Lung microvascular endothelial cell (primary cell): ENCODE data around the gene KCNK3. TPM values are rescaled to one million over a fixed set of nuclear protein-coding genes. Genes with fewer than 3 reads are reported as not detected.
"Not testable (repeated sequence)": the region's sequence is repeated elsewhere in the genome, so short reads cannot be mapped to it uniquely, and the experiment has no call there.

Experiments used
- DNase-seq, 2 donors: peaks; one replicate each; pipeline versions ENCODE4 v3.0.0 to v3.0.0-alpha.2; 2010; ENCODE audit warnings: low read depth in 2 of 2
- total RNA-seq: library from RNA; depleted of rRNA; stranded (reverse); fragments of >200 nt; gene quantifications from 2 replicates; pipeline ENCODE4 v1.2.1, GENCODE V29; 2014

Gene KCNK3
- total RNA-seq, 1 donor from 2014 or later, result not detected

- DNase-seq, result no peak
Observed at GRCh38 chr2:26729311-26729710, 36.8 kb downstream of the KCNK3 start.

- DNase-seq, result no peak
Observed at GRCh38 chr2:26730549-26731344, 38.2 kb downstream of the KCNK3 start.

GRCh38 chr2:26731714-26732113 is 39.2 kb downstream of the KCNK3 start:
- DNase-seq, result no peak

GRCh38 chr2:26732446-26732845 is 39.9 kb downstream of the KCNK3 start:
- DNase-seq, result no peak

GRCh38 chr2:26733413-26733812 is 40.9 kb downstream of the KCNK3 start:
- DNase-seq, result no peak

- DNase-seq, result peak; percentile 33 to 92
Observed at GRCh38 chr2:26735097-26735496, 42.6 kb downstream of the KCNK3 start.

GRCh38 chr2:26735883-26736588 is 43.5 kb downstream of the KCNK3 start:
- peak in 1 of 2 donors; percentile 91 for DNase-seq

- DNase-seq, result no peak
Observed at GRCh38 chr2:26737221-26737620, 44.7 kb downstream of the KCNK3 start.

- DNase-seq, result no peak
Observed at GRCh38 chr2:26738481-26738880, 46.0 kb downstream of the KCNK3 start.

GRCh38 chr2:26739514-26739913 is 47.0 kb downstream of the KCNK3 start:
- DNase-seq, result no peak

- DNase-seq, result no peak
Observed at GRCh38 chr2:26740346-26740745, 47.8 kb downstream of the KCNK3 start.

- DNase-seq, result no peak
Observed at GRCh38 chr2:26740890-26741302, 48.4 kb downstream of the KCNK3 start.

- DNase-seq, result no peak
Observed at GRCh38 chr2:26742048-26742770, 49.7 kb downstream of the KCNK3 start.

GRCh38 chr2:26743852-26744251 is 51.3 kb downstream of the KCNK3 start:
- no peak for DNase-seq

- DNase-seq, result no peak
Observed at GRCh38 chr2:26744953-26745352, 52.4 kb downstream of the KCNK3 start.

GRCh38 chr2:26745609-26746327 is 53.2 kb downstream of the KCNK3 start:
- peak; percentile 82 to 90 for DNase-seq

- DNase-seq, result no peak
Observed at GRCh38 chr2:26746934-26747333, 54.4 kb downstream of the KCNK3 start.

GRCh38 chr2:26749787-26750420 is 57.4 kb downstream of the KCNK3 start:
- peak in 1 of 2 donors; percentile 47 for DNase-seq

GRCh38 chr2:26750467-26750866 is 57.9 kb downstream of the KCNK3 start:
- DNase-seq, result not testable (repeated sequence)

- no peak for DNase-seq
Observed at GRCh38 chr2:26752656-26753055, 60.1 kb downstream of the KCNK3 start.

GRCh38 chr2:26754539-26754938 is 62.0 kb downstream of the KCNK3 start:
- DNase-seq, result no peak
